HG03060 (cell line): ENCODE measurements around the gene EXPH5.

ENCODE experiments used
- ATAC-seq: cut with Tn5 transposase; IDR thresholded peaks from one replicate; pipeline ENCODE4 v1.9.1; 2021; ENCODE audit warnings: low read depth, moderate number of reproducible peaks; ENCODE audit not compliant: unreplicated experiment

The EXPH5 gene

DNA sequence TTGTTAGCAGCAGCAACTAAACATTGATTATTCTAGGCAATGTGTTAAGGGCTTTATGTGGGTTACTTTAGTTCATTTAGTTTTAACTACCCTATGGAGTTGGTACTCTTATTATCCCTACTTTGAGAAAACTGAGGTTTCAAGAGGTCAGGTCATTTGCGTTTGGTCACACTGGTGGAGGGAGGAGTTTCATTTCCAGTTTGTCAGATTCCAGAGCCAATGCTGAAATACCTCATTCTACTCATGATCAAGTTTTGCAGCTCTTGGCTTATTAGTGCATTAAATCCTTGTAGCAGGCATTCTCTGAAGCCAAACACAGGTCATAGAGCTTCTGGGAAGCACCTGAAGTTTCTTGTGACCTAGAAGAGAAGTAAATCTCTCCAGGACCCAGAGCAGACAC, 71.2 kb downstream of the EXPH5 start:
- ATAC-seq, result no peak

GRCh38 chr11:108518581-108518980, 75.0 kb downstream of the EXPH5 start:
- no peak for ATAC-seq

- no peak for ATAC-seq
Measured at GRCh38 chr11:108516125-108516524, 77.4 kb downstream of the EXPH5 start.

GRCh38 chr11:108512708-108513107, 80.9 kb downstream of the EXPH5 start:
- ATAC-seq, result no peak

DNA sequence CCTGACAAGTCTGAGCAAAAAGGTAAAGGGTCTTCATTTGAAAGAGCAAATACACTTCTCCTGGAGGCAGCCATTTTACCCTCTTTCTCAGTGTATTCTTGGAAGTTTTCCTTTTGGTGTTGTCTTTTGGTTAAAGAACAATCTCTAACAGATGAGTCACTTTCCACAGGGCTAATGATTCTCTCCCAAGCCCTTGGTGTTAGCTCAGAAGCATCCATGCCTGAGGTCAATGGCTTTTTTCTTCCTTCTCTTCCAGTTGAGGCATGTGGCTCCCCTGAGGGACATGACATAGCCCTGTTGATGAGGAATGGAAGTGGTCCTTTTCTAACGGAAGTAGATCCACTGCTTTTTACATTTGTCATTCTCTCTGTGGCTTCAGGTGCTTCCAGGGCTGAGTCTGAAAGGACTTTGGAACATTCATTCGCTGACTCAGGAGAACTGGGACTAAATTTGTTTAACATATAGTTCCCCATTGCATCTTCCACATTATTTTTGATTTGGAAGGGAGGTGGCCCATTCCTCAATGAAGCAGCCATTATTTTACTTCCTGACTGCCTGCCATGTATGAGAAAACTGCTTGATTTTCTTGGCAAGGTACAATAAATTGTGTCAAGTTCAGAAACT, 81.6 kb downstream of the EXPH5 start:
- no peak for ATAC-seq

GRCh38 chr11:108508653-108509593, 84.6 kb downstream of the EXPH5 start:
- no peak for ATAC-seq

GRCh38 chr11:108501396-108501795, 92.2 kb downstream of the EXPH5 start:
- no peak for ATAC-seq

- no peak for ATAC-seq
Measured at GRCh38 chr11:108500721-108501120, 92.8 kb downstream of the EXPH5 start.

DNA sequence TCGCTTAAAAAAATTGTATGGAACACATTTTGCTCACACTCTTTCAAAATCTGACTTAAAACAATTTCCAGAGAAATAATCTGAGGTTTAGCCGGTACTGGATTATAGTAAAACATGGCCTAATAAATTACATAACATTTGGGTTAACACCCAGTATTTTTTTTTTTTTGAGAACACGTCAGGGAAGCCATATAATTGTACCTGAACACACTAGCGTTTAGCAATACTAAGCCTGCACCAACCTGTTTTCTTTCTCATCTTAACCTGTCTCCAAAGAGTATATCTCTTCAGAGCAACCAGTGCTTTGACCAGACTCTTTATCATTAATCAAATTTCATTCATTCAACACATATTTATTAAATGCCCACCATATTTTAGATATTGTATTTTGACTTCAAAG, 93.4 kb downstream of the EXPH5 start:
- ATAC-seq, result no peak

DNA sequence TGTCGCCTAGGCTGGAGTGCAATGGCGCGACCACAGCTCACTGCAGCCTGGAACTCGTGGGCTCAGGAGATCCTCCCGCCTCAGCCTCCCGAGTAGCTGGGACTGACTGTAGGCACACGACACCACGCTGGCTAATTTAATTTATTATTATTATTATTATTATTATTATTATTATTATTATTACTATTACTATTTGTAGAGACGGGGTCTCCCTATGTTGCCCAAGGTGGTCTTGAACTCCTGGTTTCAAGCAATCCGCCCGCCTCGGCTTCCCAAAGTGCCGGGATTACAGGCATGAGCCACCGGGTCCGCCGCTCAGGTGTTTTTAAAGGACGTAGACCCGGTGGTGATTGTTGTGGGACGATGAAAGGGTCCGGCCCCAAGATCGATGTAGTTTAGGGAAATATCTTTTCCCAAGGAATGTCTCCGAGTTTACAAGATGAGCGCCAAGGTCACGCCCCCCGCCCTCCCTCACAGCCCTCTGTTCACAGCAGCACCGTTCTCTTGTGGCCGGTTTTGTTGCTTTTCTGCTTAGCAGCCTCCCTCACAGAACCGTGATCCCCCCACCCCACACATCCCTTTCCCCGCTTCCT, 94.7 kb downstream of the EXPH5 start:
- ATAC-seq, result no peak

GRCh38 chr11:108498046-108498815, 95.3 kb downstream of the EXPH5 start, which contains the start of gene POGLUT3:
POGLUT3 (minus strand) TSS chr11:108498384; CDS start chr11:108498366, 18 bp downstream.
- no peak for ATAC-seq

DNA sequence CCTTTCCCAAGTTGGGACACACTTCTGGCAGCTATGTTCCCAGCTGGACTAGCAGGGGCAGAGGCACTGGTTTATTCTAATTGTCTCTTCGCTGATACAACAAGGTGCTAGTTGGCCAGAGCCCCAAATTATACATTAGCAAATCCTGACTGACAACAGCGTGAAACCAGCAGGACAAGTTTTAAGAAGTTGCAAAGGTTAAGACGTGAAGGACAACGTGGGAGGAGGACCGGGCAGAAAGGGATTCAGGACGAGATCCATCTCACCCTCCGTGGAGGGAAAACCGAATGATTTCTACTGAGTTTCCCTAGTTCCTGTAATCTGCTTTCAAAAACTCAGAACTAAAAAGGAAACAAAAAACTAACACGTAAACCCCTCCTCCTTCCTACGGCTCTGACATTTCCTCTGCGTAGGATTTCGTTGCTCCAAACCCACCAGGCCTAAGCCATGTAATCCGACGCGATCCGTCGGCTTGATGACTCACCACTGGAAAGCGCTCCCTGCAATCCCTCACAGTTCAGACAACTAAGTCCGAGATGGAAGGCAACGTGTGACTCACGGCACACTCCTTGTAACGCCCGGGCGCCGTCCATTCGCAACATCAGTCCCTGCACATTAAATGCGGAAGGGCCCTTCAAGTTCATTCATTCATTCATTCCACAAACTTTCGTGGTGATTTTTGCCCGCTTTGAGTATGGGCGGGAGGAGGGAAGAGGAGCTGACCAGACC, 96.1 kb downstream of the EXPH5 start:
- no peak for ATAC-seq

- ATAC-seq, result no peak
Measured at GRCh38 chr11:108496643-108497256, 96.8 kb downstream of the EXPH5 start.

DNA sequence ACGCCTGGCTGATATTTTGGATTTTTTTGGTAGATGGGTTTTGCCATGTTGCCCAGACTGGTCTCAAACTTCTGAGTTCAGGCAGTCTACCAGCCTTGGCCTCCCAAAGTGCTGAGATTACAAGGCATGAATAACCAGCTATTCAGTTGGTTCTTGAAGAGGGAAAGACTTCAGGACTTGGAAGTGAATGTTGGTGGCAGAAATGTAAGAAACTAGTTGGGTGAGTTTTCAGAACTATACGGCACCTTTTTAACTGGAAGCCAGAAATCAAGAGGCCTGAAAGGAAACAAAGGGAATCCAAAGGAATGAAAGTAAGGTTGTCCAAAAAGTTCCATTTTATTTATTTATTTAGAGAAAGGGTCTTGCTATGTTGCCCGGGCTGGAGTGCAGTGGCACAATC, 98.2 kb downstream of the EXPH5 start:
- no peak for ATAC-seq

DNA sequence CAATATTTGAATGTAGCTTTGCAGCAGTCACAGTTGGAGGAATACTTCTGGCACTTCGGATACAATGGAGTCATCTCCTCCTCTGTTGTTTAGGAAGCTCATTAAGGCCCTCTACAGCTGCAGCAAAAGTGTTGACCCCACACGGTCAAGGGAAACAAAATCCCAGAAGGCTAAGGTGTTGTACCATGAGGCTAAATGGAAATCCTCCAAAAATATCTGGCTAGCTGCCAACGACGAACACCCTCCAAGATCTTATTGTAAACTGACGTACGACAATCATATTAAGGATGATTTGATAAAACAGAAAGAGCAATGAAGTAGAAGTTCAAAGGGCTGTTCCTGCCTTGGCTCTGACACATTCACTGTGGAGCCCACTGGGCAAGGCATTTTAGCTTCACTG, 99.4 kb downstream of the EXPH5 start:
- no peak for ATAC-seq

DNA sequence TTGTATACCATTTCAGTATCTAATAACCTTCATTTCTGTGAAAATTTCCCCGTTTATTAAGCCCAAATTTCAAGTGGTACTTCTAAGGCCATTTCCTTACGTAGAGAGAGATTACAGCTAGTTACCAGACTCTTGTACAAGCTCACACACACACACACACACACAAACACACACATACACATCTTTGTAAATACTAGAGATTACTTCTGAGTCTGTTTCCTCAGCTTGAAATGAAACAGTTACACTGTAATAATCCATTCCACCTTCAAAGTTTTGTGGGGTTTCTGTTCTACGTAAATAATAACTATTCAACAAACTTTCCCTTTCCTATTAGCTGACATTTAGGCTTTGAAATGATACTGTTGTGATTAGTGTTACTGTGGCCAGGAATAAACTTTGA, 101.6 kb downstream of the EXPH5 start:
- no peak for ATAC-seq

- no peak for ATAC-seq
Measured at GRCh38 chr11:108486828-108487227, 106.7 kb downstream of the EXPH5 start.

DNA sequence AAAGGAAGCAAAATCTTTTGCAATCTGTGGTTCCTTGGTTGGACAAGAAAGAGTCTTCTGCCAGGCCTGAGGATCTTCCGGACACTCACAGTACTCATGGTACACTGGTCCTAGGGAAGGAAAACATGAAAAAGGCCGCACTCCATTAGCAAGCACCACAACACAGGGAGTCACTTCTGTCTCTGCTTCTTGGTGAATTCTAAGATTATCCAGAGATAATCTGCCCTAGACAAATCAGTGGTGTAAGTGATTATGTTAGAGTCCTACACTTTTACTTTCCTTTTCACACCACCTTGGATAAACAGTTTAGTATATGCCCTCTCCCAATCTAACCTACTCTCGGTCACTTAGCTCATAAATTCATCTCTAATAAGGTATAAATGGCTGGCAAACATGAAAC, 107.2 kb downstream of the EXPH5 start:
- ATAC-seq, result no peak

GRCh38 chr11:108483163-108483562, 110.4 kb downstream of the EXPH5 start:
- no peak for ATAC-seq
